ENCODE measurements around the gene MED15. TPM values are rescaled to one million over a fixed set of nuclear protein-coding genes. Genes with fewer than 3 reads are reported as not detected.

MED15 gene
- total and polyA plus RNA-seq, 10 of the 15 experiments (the other 5 are each of a cell fraction or from before 2014, with no cell fraction given), result 1.4 to 75.2 (median 26.9) TPM

DNA sequence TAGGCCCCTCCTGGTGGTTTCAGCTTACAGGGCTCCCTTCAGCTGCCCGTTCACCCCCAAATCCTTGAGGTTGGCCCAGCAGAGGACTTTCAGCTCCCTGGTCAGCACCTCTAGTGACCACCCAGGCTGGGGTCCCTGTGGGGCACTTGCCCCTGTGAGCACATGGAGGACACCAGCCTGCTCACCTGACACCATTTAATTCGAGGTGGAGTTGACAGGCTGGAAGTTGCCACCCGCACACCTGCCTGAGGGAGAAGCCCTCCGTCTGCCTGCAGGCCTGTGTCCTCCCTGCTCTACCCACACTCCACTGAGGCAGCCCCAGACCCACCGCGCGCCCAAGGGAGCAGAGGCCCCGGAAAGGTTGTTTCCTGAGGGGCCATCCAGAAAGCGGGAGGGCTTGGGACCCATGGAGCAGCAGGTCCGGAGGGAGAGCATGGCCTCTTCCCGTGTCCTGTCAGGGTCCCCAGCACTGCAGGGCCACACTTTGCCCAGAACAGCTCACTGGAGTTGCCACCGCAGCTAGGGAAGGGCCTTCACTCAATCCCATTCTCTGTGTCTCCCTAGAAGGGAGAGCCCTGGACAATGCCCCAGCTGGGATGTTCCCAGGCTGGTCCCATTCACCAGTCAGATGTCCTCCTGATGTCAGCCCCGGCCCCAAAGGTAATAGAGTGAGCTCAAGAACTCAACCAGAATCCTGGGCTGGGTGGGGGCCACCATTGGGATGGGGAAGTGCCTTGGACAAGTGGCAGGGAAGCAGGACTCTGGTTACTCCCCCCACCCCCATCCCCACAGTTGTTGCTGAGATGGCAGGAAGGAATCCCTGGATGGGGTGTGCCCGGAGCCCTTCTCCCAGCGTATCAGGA, 82.4 kb downstream of the MED15 start:
- intact Hi-C loops (cut with micrococcal nuclease; ENCODE audit: unreplicated experiment), result no loop called here
- Histone ChIP-seq H2AFZ (ENCODE audit: control insufficient read depth, low read depth, low read length) (no peak overlapping the region), H3K36me3 (ENCODE audit: control insufficient read depth in 2 of 2, insufficient read depth in 2 of 2, low read length in 1 of 2) (peaks cover 0 to 19% of the 10 kb centered on the region in 2 experiments; a peak in 3 of 4 replicates), H3K27ac (ENCODE audit: control insufficient read depth, insufficient read depth) (no peak overlapping the region), H3K4me1 (ENCODE audit: control insufficient read depth, insufficient read depth, low read length) (no peaks in the 10 kb centered on the region), H3K4me3 (no peak overlapping the region), H3K27me3 (replicated peaks in 1 of 2; ENCODE audit: control insufficient read depth in 2 of 2, insufficient read depth in 2 of 2, low read length in 1 of 2) (no peaks in the 10 kb centered on the region), H3K9ac (ENCODE audit: control insufficient read depth, insufficient read depth, low read length) (no peak overlapping the region), H3K9me3 (replicated peaks; ENCODE audit: control insufficient read depth, insufficient read depth, low read length) (no peaks in the 10 kb centered on the region), H3K4me2 (ENCODE audit: control insufficient read depth, insufficient read depth) (no peak overlapping the region), H4K20me1 (ENCODE audit: control insufficient read depth, insufficient read depth) (no peaks in the 10 kb centered on the region), H3K79me2 (ENCODE audit: control insufficient read depth, insufficient read depth, low read length) (no peaks in the 10 kb centered on the region)
- 65% methylated on average over 15 of the region's 15 CpGs for WGBS (ENCODE audit: insufficient coverage, insufficient replicate concordance, low lambda C conversion rate, missing lambda C conversion rate)
- in situ Hi-C loops (cut with MboI), result no loop called here
- ATAC-seq, result no peak
- no TSS peak for BruUV-seq (replicated peaks)
- no peak for DNase-seq (ENCODE audit: low read depth, low spot score)
- FAIRE-seq, result no peak
- CTCF ChIA-PET, result interaction anchor here (1.6 kb wide), 1 partner anchor 26 kb away, joined by 4 read pairs; no protein-coding TSS in a partner anchor
- RAD21 ChIA-PET (ENCODE audit: unreplicated experiment), result interaction anchor here (0.8 kb wide), 1 partner anchor 98 kb away, joined by 7 read pairs; no protein-coding TSS in a partner anchor
- SMC1A ChIA-PET (ENCODE audit: uncharacterized antibody, unreplicated experiment), result no interaction called here
- POLR2A ChIA-PET, result no interaction called here
- TF ChIP-seq NBN (IDR thresholded peaks at IDR 0.05) (no peak), SUZ12 (IDR thresholded peaks at IDR 0.05; ENCODE audit: unreplicated experiment) (no peak), POLR2AphosphoS2 (IDR thresholded peaks at IDR 0.05; ENCODE audit: low read depth, low read length) (no peak), MTA2 (IDR thresholded peaks at IDR 0.05; ENCODE audit: low read depth) (no peak), POLR2AphosphoS5 (IDR thresholded peaks at IDR 0.05; ENCODE audit: low read length) (no peak)
- TF ChIP-seq, protein P1, sequence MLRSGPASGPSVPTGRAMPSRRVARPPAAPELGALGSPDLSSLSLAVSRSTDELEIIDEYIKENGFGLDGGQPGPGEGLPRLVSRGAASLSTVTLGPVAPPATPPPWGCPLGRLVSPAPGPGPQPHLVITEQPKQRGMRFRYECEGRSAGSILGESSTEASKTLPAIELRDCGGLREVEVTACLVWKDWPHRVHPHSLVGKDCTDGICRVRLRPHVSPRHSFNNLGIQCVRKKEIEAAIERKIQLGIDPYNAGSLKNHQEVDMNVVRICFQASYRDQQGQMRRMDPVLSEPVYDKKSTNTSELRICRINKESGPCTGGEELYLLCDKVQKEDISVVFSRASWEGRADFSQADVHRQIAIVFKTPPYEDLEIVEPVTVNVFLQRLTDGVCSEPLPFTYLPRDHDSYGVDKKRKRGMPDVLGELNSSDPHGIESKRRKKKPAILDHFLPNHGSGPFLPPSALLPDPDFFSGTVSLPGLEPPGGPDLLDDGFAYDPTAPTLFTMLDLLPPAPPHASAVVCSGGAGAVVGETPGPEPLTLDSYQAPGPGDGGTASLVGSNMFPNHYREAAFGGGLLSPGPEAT (IDR thresholded peaks at IDR 0.05; ENCODE audit: low read depth), result no peak
- TF ChIP-seq, protein P2, sequence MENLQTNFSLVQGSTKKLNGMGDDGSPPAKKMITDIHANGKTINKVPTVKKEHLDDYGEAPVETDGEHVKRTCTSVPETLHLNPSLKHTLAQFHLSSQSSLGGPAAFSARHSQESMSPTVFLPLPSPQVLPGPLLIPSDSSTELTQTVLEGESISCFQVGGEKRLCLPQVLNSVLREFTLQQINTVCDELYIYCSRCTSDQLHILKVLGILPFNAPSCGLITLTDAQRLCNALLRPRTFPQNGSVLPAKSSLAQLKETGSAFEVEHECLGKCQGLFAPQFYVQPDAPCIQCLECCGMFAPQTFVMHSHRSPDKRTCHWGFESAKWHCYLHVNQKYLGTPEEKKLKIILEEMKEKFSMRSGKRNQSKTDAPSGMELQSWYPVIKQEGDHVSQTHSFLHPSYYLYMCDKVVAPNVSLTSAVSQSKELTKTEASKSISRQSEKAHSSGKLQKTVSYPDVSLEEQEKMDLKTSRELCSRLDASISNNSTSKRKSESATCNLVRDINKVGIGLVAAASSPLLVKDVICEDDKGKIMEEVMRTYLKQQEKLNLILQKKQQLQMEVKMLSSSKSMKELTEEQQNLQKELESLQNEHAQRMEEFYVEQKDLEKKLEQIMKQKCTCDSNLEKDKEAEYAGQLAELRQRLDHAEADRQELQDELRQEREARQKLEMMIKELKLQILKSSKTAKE (IDR thresholded peaks at IDR 0.05; ENCODE audit: low read depth, poor library complexity, severe bottlenecking), result no peak

All from GM12878 (cell line).